HCT116 (cell line): ENCODE measurements around the gene IL6R. TPM values are rescaled to one million over a fixed set of nuclear protein-coding genes. Genes with fewer than 3 reads are reported as not detected.

ENCODE experiments used
- ATAC-seq: fragments of 200-7000 bp; cut with Tn5 transposase; 2 replicates; pipeline ENCODE4 v1.9.1; 2020; ENCODE audit warnings: mild to moderate bottlenecking, moderate library complexity
- BruUV-seq: library from RNA; stranded (reverse); fragments of 400-500 nt; replicated peaks from 2 replicates; lab custom pipeline; 2021; lab: Mats Ljungman, UMichigan
- CTCF ChIA-PET: fragments of 300-600 bp; sonication (Branson Sonifier 250); formaldehyde crosslinking; loops from one replicate; lab custom pipeline; 2021; ENCODE audit warnings: antibody characterized with exemption; lab: Charles Lee
- POLR2A ChIA-PET: fragments of 300-600, 350-600 bp; sonication (Branson Sonifier 250); formaldehyde crosslinking; loops from one replicate; lab custom pipeline; 2021; ENCODE audit warnings: antibody characterized with exemption; lab: Charles Lee
- RAD21 ChIA-PET, 2 experiments: fragments of 300-600 bp; sonication (Branson Sonifier 250); formaldehyde crosslinking; loops; one replicate each; lab custom pipeline; 2023; ENCODE audit warnings: low total read pairs in 2 of 2; ENCODE audit not compliant: uncharacterized antibody in 2 of 2, unreplicated experiment in 2 of 2, low non-redundant PET in 1 of 2; lab: Charles Lee
- DNase-seq: peaks from one replicate; pipeline ENCODE4 v3.0.0-alpha.2; 2010; ENCODE audit warnings: low read depth, low spot score
- H2AFZ ChIP-seq: fragments of 200-600 bp; shearing (Covaris generic), sonication (generic); 2 replicates; pipeline ENCODE4 v1.6.1; 2017; ENCODE audit warnings: low read depth, mixed run types, mixed read lengths, antibody characterized with exemption, low read length; ENCODE audit not compliant: poor library complexity, severe bottlenecking
- H3K27ac ChIP-seq: 2 replicates; pipeline ENCODE4 v1.5.1; 2012; ENCODE audit warnings: low read depth, low read length
- H3K27me3 ChIP-seq: fragments of 200-600 bp; sonication (generic); 2 replicates; pipeline ENCODE4 v1.6.1; 2016; ENCODE audit warnings: mixed run types, low read length, mixed read lengths; ENCODE audit not compliant: insufficient read depth
- H3K36me3 ChIP-seq, 2 experiments: fragments of 200-500 bp in 1 of 2; fragments of 200-600 bp in 1 of 2; sonication (Bioruptor generic) in 1 of 2; sonication (generic) in 1 of 2; 2 replicates each; pipeline versions ENCODE4 v1.5.1 to v1.6.1; 2014 to 2016; ENCODE audit warnings: low read length in 2 of 2, inconsistent platforms in 1 of 2, mixed read lengths in 1 of 2, mixed run types in 1 of 2; ENCODE audit not compliant: insufficient read depth in 2 of 2, control insufficient read depth in 1 of 2
- H3K4me1 ChIP-seq, 2 experiments: fragments of 200-600 bp in 1 of 2; sonication (generic) in 1 of 2; 2 replicates each; pipeline versions ENCODE4 v1.5.1 to v1.6.1; 2012 to 2017; ENCODE audit warnings: low read length in 2 of 2, inconsistent platforms in 1 of 2, mild to moderate bottlenecking in 1 of 2, mixed read lengths in 1 of 2, mixed run types in 1 of 2, moderate library complexity in 1 of 2; ENCODE audit not compliant: insufficient read depth in 2 of 2, control insufficient read depth in 1 of 2
- H3K4me2 ChIP-seq: fragments of 200-600 bp; sonication (generic); 2 replicates; pipeline ENCODE4 v1.6.1; 2017; ENCODE audit warnings: mixed run types, low read length, mixed read lengths
- H3K4me3 ChIP-seq, 2 experiments: fragments of 200-600 bp in 1 of 2; sonication (generic) in 1 of 2; replicated peaks in 1 of 2; 2 replicates each; pipeline ENCODE4 v1.5.1; 2011 to 2016; ENCODE audit warnings: low read length in 2 of 2, control low read depth in 1 of 2, low read depth in 1 of 2, mild to moderate bottlenecking in 1 of 2, mixed read lengths in 1 of 2, mixed run types in 1 of 2
- H3K79me2 ChIP-seq: fragments of 200-600 bp; sonication (generic); 2 replicates; pipeline ENCODE4 v1.6.1; 2017; ENCODE audit warnings: mild to moderate bottlenecking, mixed run types, low read length, moderate library complexity, mixed read lengths; ENCODE audit not compliant: insufficient read depth
- H3K9ac ChIP-seq: fragments of 200-600 bp; sonication (generic); 2 replicates; pipeline ENCODE4 v1.6.1; 2016; ENCODE audit warnings: low read length, mixed read lengths
- H3K9me2 ChIP-seq: fragments of 200-600 bp; sonication (generic), shearing (Covaris generic); 2 replicates; pipeline ENCODE4 v1.6.1; 2017; ENCODE audit warnings: mixed run types, mild to moderate bottlenecking, moderate library complexity; ENCODE audit not compliant: insufficient read depth
- H3K9me3 ChIP-seq, 2 experiments: fragments of 200-500 bp in 1 of 2; fragments of 200-600 bp in 1 of 2; sonication (Bioruptor generic) in 1 of 2; sonication (generic) in 1 of 2; 2 replicates each; pipeline ENCODE4 v1.6.1; 2014 to 2017; ENCODE audit warnings: low read length in 2 of 2, mixed read lengths in 2 of 2, inconsistent platforms in 1 of 2, low read depth in 1 of 2, mild to moderate bottlenecking in 1 of 2, mixed run types in 1 of 2, moderate library complexity in 1 of 2; ENCODE audit not compliant: control insufficient read depth in 1 of 2, insufficient read depth in 1 of 2
- H4K20me1 ChIP-seq: fragments of 200-600 bp; sonication (generic), shearing (Covaris generic); 2 replicates; pipeline ENCODE4 v1.6.1; 2017; ENCODE audit warnings: mixed run types, mild to moderate bottlenecking, moderate library complexity; ENCODE audit not compliant: insufficient read depth
- CBX3 ChIP-seq: IDR thresholded peaks from 2 replicates; pipeline ENCODE4 v1.6.1; 2012; ENCODE audit warnings: low read depth
- CEBPB ChIP-seq: IDR thresholded peaks from 2 replicates; pipeline ENCODE4 v1.6.1; 2012; ENCODE audit warnings: low read depth
- CTCF ChIP-seq, 3 experiments: fragments of 200-600 bp in 1 of 3; sonication (generic) in 1 of 3; IDR thresholded peaks in 2 of 3; conservative IDR thresholded peaks in 1 of 3; 2 replicates each; pipeline ENCODE4 v1.5.1; 2012 to 2017; ENCODE audit warnings: low read depth in 2 of 3, low read length in 2 of 3, antibody characterized with exemption in 1 of 3, borderline replicate concordance in 1 of 3, control low read depth in 1 of 3, mild to moderate bottlenecking in 1 of 3, mixed read lengths in 1 of 3, mixed run types in 1 of 3, moderate library complexity in 1 of 3; ENCODE audit not compliant: insufficient read depth in 1 of 3
- EGR1 ChIP-seq: IDR thresholded peaks from 2 replicates; pipeline ENCODE4 v1.6.1; 2012; ENCODE audit warnings: low read depth
- EZH2 ChIP-seq: fragments of 200-600 bp; sonication (generic); IDR thresholded peaks from 2 replicates; pipeline ENCODE4 v1.6.1; 2017; ENCODE audit warnings: antibody characterized with exemption, mixed run types
- EZH2phosphoT487 ChIP-seq: fragments of 200-600 bp; IDR thresholded peaks from 2 replicates; pipeline ENCODE4 v1.6.1; 2018; ENCODE audit warnings: antibody characterized with exemption, borderline replicate concordance
- FOSL1 ChIP-seq: IDR thresholded peaks from 2 replicates; pipeline ENCODE4 v1.6.1; 2012; ENCODE audit warnings: low read depth
- POLR2A ChIP-seq: IDR thresholded peaks from 2 replicates; pipeline ENCODE4 v1.7.0; 2011; ENCODE audit warnings: borderline replicate concordance; ENCODE audit not compliant: insufficient read depth, insufficient read length; ENCODE audit errors: extremely low read depth
- REST ChIP-seq: IDR thresholded peaks from 2 replicates; pipeline ENCODE4 v1.6.1; 2012; ENCODE audit warnings: low read depth
- SIN3A ChIP-seq: IDR thresholded peaks from 2 replicates; pipeline ENCODE4 v1.6.1; 2012; ENCODE audit warnings: low read depth
- TCF7L2 ChIP-seq: IDR thresholded peaks from 2 replicates; pipeline ENCODE4 v1.7.0; 2011; ENCODE audit warnings: borderline replicate concordance, inconsistent platforms; ENCODE audit not compliant: insufficient read depth, insufficient read length; ENCODE audit errors: extremely low read depth
- YY1 ChIP-seq: IDR thresholded peaks from 2 replicates; pipeline ENCODE4 v1.6.1; 2011; ENCODE audit warnings: low read length, low read depth, moderate library complexity, mild to moderate bottlenecking; ENCODE audit not compliant: insufficient replicate concordance; ENCODE audit errors: extremely low read depth
- ZBTB33 ChIP-seq: IDR thresholded peaks from 2 replicates; pipeline ENCODE4 v1.6.1; 2011; ENCODE audit warnings: mild to moderate bottlenecking, low read length, moderate library complexity; ENCODE audit not compliant: insufficient replicate concordance; ENCODE audit errors: extremely low read depth
- intact Hi-C: fragments of 100-400 bp; cut with micrococcal nuclease; formaldehyde crosslinking; loops from 2 replicates; pipeline ENCODE4 v1.10.0; 2022
- total RNA-seq: library from RNA; stranded (reverse); gene quantifications from one replicate; pipeline ENCODE4 v1.2.1, GENCODE V29; 2021; ENCODE audit not compliant: unreplicated experiment
- TF ChIP-seq, protein P1 (sequence below): IDR thresholded peaks from 2 replicates; pipeline ENCODE4 v1.6.1; 2012

The IL6R gene
- total RNA-seq, 1 experiment from 2014 or later, result 6.8 TPM

- POLR2A ChIA-PET, result no interaction called here
- intact Hi-C loops, result no loop called here
Measured at GRCh38 chr1:154489695-154490274, 84.6 kb downstream of the IL6R start.

More at GRCh38 chr1:154489695-154490274, 84.6 kb downstream of the IL6R start:
- no peak for TF ChIP-seq EGR1
- no peak for TF ChIP-seq FOSL1
- TF ChIP-seq POLR2A, result no peak
- TF ChIP-seq, protein P1, sequence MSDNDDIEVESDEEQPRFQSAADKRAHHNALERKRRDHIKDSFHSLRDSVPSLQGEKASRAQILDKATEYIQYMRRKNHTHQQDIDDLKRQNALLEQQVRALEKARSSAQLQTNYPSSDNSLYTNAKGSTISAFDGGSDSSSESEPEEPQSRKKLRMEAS, result no peak
- TF ChIP-seq EZH2, result no peak
- TF ChIP-seq CTCF (IDR thresholded peaks at IDR 0.05 in 2 of 3, conservative IDR thresholded peaks at IDR 0.05 in 1 of 3; ENCODE audit: borderline replicate concordance in 1 of 3, insufficient read depth in 1 of 3, low read depth in 2 of 3, low read length in 2 of 3), result no peak
- TF ChIP-seq REST, result no peak
- no peak for TF ChIP-seq SIN3A
- TF ChIP-seq ZBTB33, result no peak
- no peak for TF ChIP-seq CBX3
- TF ChIP-seq CEBPB, result no peak
- no peak for TF ChIP-seq YY1
- no peak for TF ChIP-seq EZH2phosphoT487
- TF ChIP-seq TCF7L2, result no peak
- Histone ChIP-seq H3K9me3 (no peaks in the 10 kb centered on the region), H3K79me2 (no peaks in the 10 kb centered on the region), H3K4me3 (no peak overlapping the region), H3K36me3 (no peaks in the 10 kb centered on the region), H3K4me2 (no peak overlapping the region), H3K27ac (no peak overlapping the region), H3K27me3 (peaks cover 6% of the 10 kb centered on the region; the same call in 1 of the 2 replicates), H2AFZ (no peak overlapping the region), H4K20me1 (no peaks in the 10 kb centered on the region), H3K4me1 (peaks cover 5% of the 10 kb centered on the region in 2 experiments), H3K9ac (no peak overlapping the region), H3K9me2 (no peaks in the 10 kb centered on the region)
- no TSS peak for BruUV-seq
- DNase-seq (no peak), ATAC-seq (no peak)
- ChIA-PET CTCF (interaction anchor here (1.6 kb wide), 1 partner anchor 9 kb away, joined by 3 read pairs; no protein-coding TSS in a partner anchor), RAD21 (no interaction called here)
